NCI-H526 (cell line): Measurements from ENCODE around the gene MSI2.
"Not testable (repeated sequence)": the region's sequence is repeated elsewhere in the genome, so short reads cannot be mapped to it uniquely, and the experiment has no call there.

ENCODE experiments used
- DNase-seq, 2 experiments: peaks; one replicate each; lab custom pipeline; 2025; lab: John Stamatoyannopoulos, UW

MSI2 gene

GRCh38 chr17:57255776-57256681, at the start of gene MSI2:
MSI2 (plus strand) TSS chr17:57256523; CDS start chr17:57256743, 220 bp downstream.
- peak; percentile 51 to 92 for DNase-seq

- no peak for DNase-seq
Measured at GRCh38 chr17:57206928-57207327, 49.4 kb upstream of the MSI2 start.

- no peak for DNase-seq
Measured at GRCh38 chr17:57207396-57207795, 48.9 kb upstream of the MSI2 start.

GRCh38 chr17:57210224-57210553, 46.1 kb upstream of the MSI2 start:
- no peak for DNase-seq

GRCh38 chr17:57210972-57211411, 45.3 kb upstream of the MSI2 start:
- DNase-seq = no peak

GRCh38 chr17:57211543-57211942, 44.8 kb upstream of the MSI2 start:
- no peak for DNase-seq

- no peak for DNase-seq
Measured at GRCh38 chr17:57213180-57213825, 43.0 kb upstream of the MSI2 start.

GRCh38 chr17:57215317-57215716, 41.0 kb upstream of the MSI2 start:
- no peak for DNase-seq

- DNase-seq = no peak
Measured at GRCh38 chr17:57221366-57222350, 34.7 kb upstream of the MSI2 start.

GRCh38 chr17:57222422-57222821, 33.9 kb upstream of the MSI2 start:
- not testable (repeated sequence) for DNase-seq

GRCh38 chr17:57225127-57225526, 31.2 kb upstream of the MSI2 start:
- DNase-seq = no peak

GRCh38 chr17:57226793-57227192, 29.5 kb upstream of the MSI2 start:
- no peak for DNase-seq

- DNase-seq = no peak
Measured at GRCh38 chr17:57228911-57229310, 27.4 kb upstream of the MSI2 start.

- no peak for DNase-seq
Measured at GRCh38 chr17:57234061-57234738, 22.1 kb upstream of the MSI2 start.

GRCh38 chr17:57234739-57235092, 21.6 kb upstream of the MSI2 start:
- no peak for DNase-seq

GRCh38 chr17:57235124-57235523, 21.2 kb upstream of the MSI2 start:
- no peak for DNase-seq

- DNase-seq = peak in 1 of 2 experiments; percentile 51
Measured at GRCh38 chr17:57236686-57237299, 19.5 kb upstream of the MSI2 start.

- DNase-seq = no peak
Measured at GRCh38 chr17:57240648-57241047, 15.7 kb upstream of the MSI2 start.

- DNase-seq = no peak
Measured at GRCh38 chr17:57242148-57242547, 14.2 kb upstream of the MSI2 start.

GRCh38 chr17:57243171-57243622, 13.1 kb upstream of the MSI2 start:
- peak in 1 of 2 experiments; percentile 72 for DNase-seq

GRCh38 chr17:57245786-57246185, 10.5 kb upstream of the MSI2 start:
- DNase-seq = no peak
